ENCODE data around the gene FGD4. TPM values are rescaled to one million over a fixed set of nuclear protein-coding genes. Genes with fewer than 3 reads are reported as not detected.

The FGD4 gene
- total RNA-seq, 1 experiment from 2014 or later: 31.6 TPM

GRCh38 chr12:32382226-32382625, 17.1 kb upstream of the FGD4 start:
- POLR2A ChIA-PET: no interaction called here
- no peaks in the 10 kb centered on the region for H3K36me3 ChIP-seq (ENCODE audit: control insufficient read depth, insufficient read depth, low read length)
- no peak for DNase-seq
- H3K4me3 ChIP-seq (ENCODE audit: low read depth, low read length): no peak overlapping the region
- H3K9me3 ChIP-seq: no peaks in the 10 kb centered on the region
- no peaks in the 10 kb centered on the region for H3K27me3 Mint-ChIP-seq (ENCODE audit: insufficient read depth, unreplicated experiment)
- no peaks in the 10 kb centered on the region for H3K9me3 Mint-ChIP-seq (ENCODE audit: unreplicated experiment)
- no peak overlapping the region for H3K4me3 Mint-ChIP-seq (ENCODE audit: unreplicated experiment)
- no peaks in the 10 kb centered on the region for H3K4me1 ChIP-seq
- intact Hi-C loops (cut with micrococcal nuclease; ENCODE audit: unreplicated experiment): no loop called here
- CTCF ChIA-PET: no interaction called here
- no peaks in the 10 kb centered on the region for H3K4me1 Mint-ChIP-seq (ENCODE audit: low read depth, unreplicated experiment)
- TF ChIP-seq, protein P1, sequence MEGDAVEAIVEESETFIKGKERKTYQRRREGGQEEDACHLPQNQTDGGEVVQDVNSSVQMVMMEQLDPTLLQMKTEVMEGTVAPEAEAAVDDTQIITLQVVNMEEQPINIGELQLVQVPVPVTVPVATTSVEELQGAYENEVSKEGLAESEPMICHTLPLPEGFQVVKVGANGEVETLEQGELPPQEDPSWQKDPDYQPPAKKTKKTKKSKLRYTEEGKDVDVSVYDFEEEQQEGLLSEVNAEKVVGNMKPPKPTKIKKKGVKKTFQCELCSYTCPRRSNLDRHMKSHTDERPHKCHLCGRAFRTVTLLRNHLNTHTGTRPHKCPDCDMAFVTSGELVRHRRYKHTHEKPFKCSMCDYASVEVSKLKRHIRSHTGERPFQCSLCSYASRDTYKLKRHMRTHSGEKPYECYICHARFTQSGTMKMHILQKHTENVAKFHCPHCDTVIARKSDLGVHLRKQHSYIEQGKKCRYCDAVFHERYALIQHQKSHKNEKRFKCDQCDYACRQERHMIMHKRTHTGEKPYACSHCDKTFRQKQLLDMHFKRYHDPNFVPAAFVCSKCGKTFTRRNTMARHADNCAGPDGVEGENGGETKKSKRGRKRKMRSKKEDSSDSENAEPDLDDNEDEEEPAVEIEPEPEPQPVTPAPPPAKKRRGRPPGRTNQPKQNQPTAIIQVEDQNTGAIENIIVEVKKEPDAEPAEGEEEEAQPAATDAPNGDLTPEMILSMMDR (IDR thresholded peaks at IDR 0.05; ENCODE audit: insufficient read depth in 1 of 2, low read depth in 1 of 2, low read length in 1 of 2, severe bottlenecking in 1 of 2, unreplicated experiment in 1 of 2): no peak
- no peaks in the 10 kb centered on the region for H3K27me3 ChIP-seq (replicated peaks; ENCODE audit: control insufficient read depth, insufficient read depth, low read length)
- no peak overlapping the region for H3K27ac Mint-ChIP-seq (ENCODE audit: unreplicated experiment)
- no TSS peak for BruUV-seq (replicated peaks)
- no peaks in the 10 kb centered on the region for H3K36me3 Mint-ChIP-seq (ENCODE audit: insufficient read depth, unreplicated experiment)

DNA sequence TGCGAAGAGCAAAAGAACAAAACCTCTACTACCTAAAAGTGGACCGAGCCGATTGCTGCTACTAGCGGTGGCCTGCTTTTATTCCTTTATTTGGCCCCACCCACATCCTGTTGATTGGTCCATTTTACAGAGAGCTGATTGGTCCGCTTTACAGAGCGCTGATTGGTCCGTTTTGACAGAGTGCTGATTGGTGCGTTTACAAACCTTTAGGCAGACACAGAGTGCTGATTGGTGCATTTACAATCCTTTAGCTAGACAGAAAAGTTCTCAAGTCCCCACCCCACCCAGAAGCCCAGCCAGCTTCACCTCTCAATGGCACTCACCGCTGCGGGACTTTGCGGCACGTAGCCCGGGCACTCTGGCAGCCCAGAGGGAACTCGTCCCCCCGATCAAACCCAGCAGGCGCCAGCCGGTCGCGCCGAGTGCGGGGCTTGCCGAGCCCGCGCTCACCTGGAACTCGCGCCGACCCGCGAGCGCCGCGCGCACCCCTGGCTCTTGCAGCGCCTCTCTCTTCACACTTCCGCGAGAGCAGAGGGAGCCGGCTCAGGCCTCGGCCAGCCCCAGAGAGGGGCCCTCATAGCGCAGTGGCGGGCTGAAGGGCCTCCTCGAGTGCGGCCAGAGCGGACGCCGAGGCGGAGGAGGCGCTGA, 8.7 kb upstream of the FGD4 start:
- peaks cover 12% of the 10 kb centered on the region for H3K36me3 Mint-ChIP-seq (ENCODE audit: insufficient read depth, unreplicated experiment)
- H3K9me3 Mint-ChIP-seq (ENCODE audit: unreplicated experiment): no peaks in the 10 kb centered on the region
- peak overlapping the region; percentile 27 for H3K27ac Mint-ChIP-seq (ENCODE audit: unreplicated experiment)
- H3K4me3 Mint-ChIP-seq (ENCODE audit: unreplicated experiment): peak overlapping the region; percentile 69
- Histone ChIP-seq H3K4me3 (ENCODE audit: low read depth, low read length) (peak overlapping the region; percentile 58), H3K27me3 (replicated peaks; ENCODE audit: control insufficient read depth, insufficient read depth, low read length) (no peaks in the 10 kb centered on the region), H3K9me3 (peaks cover 8% of the 10 kb centered on the region), H3K4me1 (no peaks in the 10 kb centered on the region), H3K36me3 (ENCODE audit: control insufficient read depth, insufficient read depth, low read length) (no peaks in the 10 kb centered on the region)
- intact Hi-C loops (cut with micrococcal nuclease; ENCODE audit: unreplicated experiment): no loop called here
- POLR2A ChIA-PET: no interaction called here
- DNase-seq: peak; percentile 84 to 89
- BruUV-seq (replicated peaks): no TSS peak
- CTCF ChIA-PET: no interaction called here
- no peaks in the 10 kb centered on the region for H3K27me3 Mint-ChIP-seq (ENCODE audit: insufficient read depth, unreplicated experiment)
- H3K4me1 Mint-ChIP-seq (ENCODE audit: low read depth, unreplicated experiment): no peaks in the 10 kb centered on the region
- TF ChIP-seq, protein P1 (IDR thresholded peaks at IDR 0.05; ENCODE audit: insufficient read depth in 1 of 2, low read depth in 1 of 2, low read length in 1 of 2, severe bottlenecking in 1 of 2, unreplicated experiment in 1 of 2): peak in 1 of 2 experiments; percentile 4

DNA sequence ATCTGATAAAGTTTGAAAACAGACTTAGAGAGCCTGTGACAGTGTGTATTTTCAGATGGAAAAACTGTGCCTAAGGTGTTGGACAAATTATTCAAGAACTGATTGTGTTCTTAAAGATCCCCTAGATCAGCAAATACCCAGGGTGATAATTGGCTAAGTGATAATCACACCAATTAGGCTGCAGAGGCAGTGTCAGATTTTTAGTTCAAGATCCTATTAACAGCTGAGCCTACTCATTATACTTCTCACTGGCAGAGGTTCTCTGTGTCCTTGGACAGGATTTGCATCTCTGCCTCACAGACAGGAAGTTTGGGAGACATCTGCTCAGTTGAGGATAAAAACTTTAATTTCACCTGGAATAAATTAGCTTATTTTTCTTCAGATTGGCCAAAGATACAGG, 4.3 kb upstream of the FGD4 start:
- no TSS peak for BruUV-seq (replicated peaks)
- peaks cover 21% of the 10 kb centered on the region for H3K36me3 Mint-ChIP-seq (ENCODE audit: insufficient read depth, unreplicated experiment)
- no peak for DNase-seq
- ChIA-PET POLR2A (no interaction called here), CTCF (no interaction called here)
- no peak overlapping the region for H3K27ac Mint-ChIP-seq (ENCODE audit: unreplicated experiment)
- peaks cover 8% of the 10 kb centered on the region for H3K4me1 ChIP-seq
- no peaks in the 10 kb centered on the region for H3K27me3 ChIP-seq (replicated peaks; ENCODE audit: control insufficient read depth, insufficient read depth, low read length)
- H3K4me1 Mint-ChIP-seq (ENCODE audit: low read depth, unreplicated experiment): peaks cover 7% of the 10 kb centered on the region
- no peaks in the 10 kb centered on the region for H3K27me3 Mint-ChIP-seq (ENCODE audit: insufficient read depth, unreplicated experiment)
- TF ChIP-seq, protein P1 (IDR thresholded peaks at IDR 0.05; ENCODE audit: insufficient read depth in 1 of 2, low read depth in 1 of 2, low read length in 1 of 2, severe bottlenecking in 1 of 2, unreplicated experiment in 1 of 2): no peak
- H3K4me3 Mint-ChIP-seq (ENCODE audit: unreplicated experiment): no peak overlapping the region
- H3K4me3 ChIP-seq (ENCODE audit: low read depth, low read length): no peak overlapping the region
- H3K36me3 ChIP-seq (ENCODE audit: control insufficient read depth, insufficient read depth, low read length): no peaks in the 10 kb centered on the region
- H3K9me3 ChIP-seq: peaks cover 7% of the 10 kb centered on the region
- H3K9me3 Mint-ChIP-seq (ENCODE audit: unreplicated experiment): no peaks in the 10 kb centered on the region
- intact Hi-C loops (cut with micrococcal nuclease; ENCODE audit: unreplicated experiment): no loop called here

Data from Caco-2 (cell line).